Activated CD4-positive, alpha-beta T cell treated with anti-CD3 and anti-CD28 coated beads for 1 hour (primary cell): Measurements from ENCODE around the gene FGF14.

Experiments used
- DNase-seq: peaks from one replicate; pipeline ENCODE4 v3.0.0-alpha.2; 2020

Gene FGF14

GRCh38 chr13:102309110-102309509 lies 92.7 kb downstream of the FGF14 start:
- no peak for DNase-seq

- no peak for DNase-seq
These were observed 99.3 kb downstream of the FGF14 start for GRCh38 chr13:102302534-102302933.

GRCh38 chr13:102300379-102300778 lies 101.5 kb downstream of the FGF14 start:
- DNase-seq, result no peak

- no peak for DNase-seq
These were observed 102.5 kb downstream of the FGF14 start for GRCh38 chr13:102299366-102299765.

GRCh38 chr13:102298051-102298450 lies 103.8 kb downstream of the FGF14 start:
- DNase-seq, result no peak

- DNase-seq, result no peak
These were observed 106.4 kb downstream of the FGF14 start for GRCh38 chr13:102295316-102296048.

GRCh38 chr13:102294407-102295018 lies 107.3 kb downstream of the FGF14 start:
- no peak for DNase-seq

GRCh38 chr13:102293723-102294122 lies 108.1 kb downstream of the FGF14 start:
- DNase-seq, result no peak

GRCh38 chr13:102291587-102292218 lies 110.1 kb downstream of the FGF14 start:
- no peak for DNase-seq

GRCh38 chr13:102289606-102290005 lies 112.2 kb downstream of the FGF14 start:
- no peak for DNase-seq

- no peak for DNase-seq
These were observed 115.5 kb downstream of the FGF14 start for GRCh38 chr13:102286326-102286725.

- DNase-seq, result no peak
These were observed 121.5 kb downstream of the FGF14 start for GRCh38 chr13:102280366-102280765.

GRCh38 chr13:102277286-102277685 lies 124.6 kb downstream of the FGF14 start:
- no peak for DNase-seq

GRCh38 chr13:102276404-102276803 lies 125.4 kb downstream of the FGF14 start:
- no peak for DNase-seq

GRCh38 chr13:102275969-102276368 lies 125.9 kb downstream of the FGF14 start:
- no peak for DNase-seq

- no peak for DNase-seq
These were observed 128.7 kb downstream of the FGF14 start for GRCh38 chr13:102273111-102273510.

GRCh38 chr13:102267191-102267590 lies 134.7 kb downstream of the FGF14 start:
- no peak for DNase-seq

- DNase-seq, result no peak
These were observed 140.0 kb downstream of the FGF14 start for GRCh38 chr13:102261809-102262208.

- no peak for DNase-seq
These were observed 140.5 kb downstream of the FGF14 start for GRCh38 chr13:102261316-102261715.

GRCh38 chr13:102260256-102260655 lies 141.6 kb downstream of the FGF14 start:
- DNase-seq, result no peak

- no peak for DNase-seq
These were observed 146.4 kb downstream of the FGF14 start for GRCh38 chr13:102255409-102255808.

- no peak for DNase-seq
These were observed 150.0 kb downstream of the FGF14 start for GRCh38 chr13:102251817-102252216.

GRCh38 chr13:102250448-102250847 lies 151.4 kb downstream of the FGF14 start:
- no peak for DNase-seq

- no peak for DNase-seq
These were observed 157.1 kb downstream of the FGF14 start for GRCh38 chr13:102244607-102245227.
